ENCODE results near the gene COL8A2.

GRCh38 chr1:36166136-36166535, 41.1 kb upstream of the COL8A2 start:
- TF ChIP-seq CTCF (IDR thresholded peaks at IDR 0.05), result no peak
- no peak for TF ChIP-seq POLR2A (IDR thresholded peaks at IDR 0.05)

Data from body of pancreas (tissue), 4 donors.